ENCODE data around the gene ANGPT4. TPM values are rescaled to one million over a fixed set of nuclear protein-coding genes. Genes with fewer than 3 reads are reported as not detected.
"Not testable (repeated sequence)": the region's sequence is repeated elsewhere in the genome, so short reads cannot be mapped to it uniquely, and the experiment has no call there.

ANGPT4 gene
- total RNA-seq, 2 donors from 2014 or later, result 0.06 TPM; not detected in 1

- H3K4me1 Mint-ChIP-seq, result no peaks in the 10 kb centered on the region
- H3K9me3 Mint-ChIP-seq, result no peaks in the 10 kb centered on the region
- no peak overlapping the region for H3K4me3 Mint-ChIP-seq
- H3K27me3 Mint-ChIP-seq, result no peaks in the 10 kb centered on the region
- H3K27ac Mint-ChIP-seq, result no peak overlapping the region
- no peaks in the 10 kb centered on the region for H3K36me3 Mint-ChIP-seq (ENCODE audit: low read depth)
- no peak for ATAC-seq (replicated peaks)
Observed at GRCh38 chr20:906001-906520, 10.1 kb downstream of the ANGPT4 start.

- Mint-ChIP-seq H3K4me3 (no peak overlapping the region), H3K4me1 (no peaks in the 10 kb centered on the region), H3K27ac (peak overlapping the region; percentile 27), H3K27me3 (no peaks in the 10 kb centered on the region), H3K36me3 (ENCODE audit: low read depth) (no peaks in the 10 kb centered on the region), H3K9me3 (no peaks in the 10 kb centered on the region)
- no peak for ATAC-seq (replicated peaks)
Observed at GRCh38 chr20:905396-905961, 10.7 kb downstream of the ANGPT4 start.

DNA sequence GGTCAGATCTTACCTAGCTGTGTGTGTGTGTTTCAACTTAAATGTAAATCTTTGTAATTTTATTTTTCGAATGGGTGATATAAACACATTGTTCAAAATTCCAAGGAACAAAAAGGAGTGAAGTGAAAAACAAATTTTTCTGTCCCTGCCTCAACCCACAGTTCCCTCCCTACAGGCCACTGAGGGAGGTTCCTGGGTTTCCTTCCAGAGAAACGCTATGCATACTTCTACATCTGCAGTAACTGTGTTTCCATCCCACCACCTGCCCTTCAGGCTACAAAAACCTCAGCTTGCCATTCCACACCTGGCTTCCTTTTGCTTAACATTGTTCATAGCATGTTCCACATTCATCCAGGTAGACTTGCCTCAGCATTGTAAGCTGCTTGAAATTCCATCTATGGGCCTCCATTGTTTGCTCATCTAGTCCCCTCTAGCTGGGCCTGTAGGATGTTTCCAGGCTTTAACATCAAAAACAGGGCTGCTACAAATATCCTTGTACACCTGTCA is 12.0 kb downstream of the ANGPT4 start:
- Mint-ChIP-seq H3K27ac (no peak overlapping the region), H3K4me3 (no peak overlapping the region), H3K4me1 (no peaks in the 10 kb centered on the region), H3K27me3 (peaks cover 6% of the 10 kb centered on the region), H3K36me3 (ENCODE audit: low read depth) (no peaks in the 10 kb centered on the region), H3K9me3 (no peaks in the 10 kb centered on the region)
- ATAC-seq (replicated peaks), result no peak

DNA sequence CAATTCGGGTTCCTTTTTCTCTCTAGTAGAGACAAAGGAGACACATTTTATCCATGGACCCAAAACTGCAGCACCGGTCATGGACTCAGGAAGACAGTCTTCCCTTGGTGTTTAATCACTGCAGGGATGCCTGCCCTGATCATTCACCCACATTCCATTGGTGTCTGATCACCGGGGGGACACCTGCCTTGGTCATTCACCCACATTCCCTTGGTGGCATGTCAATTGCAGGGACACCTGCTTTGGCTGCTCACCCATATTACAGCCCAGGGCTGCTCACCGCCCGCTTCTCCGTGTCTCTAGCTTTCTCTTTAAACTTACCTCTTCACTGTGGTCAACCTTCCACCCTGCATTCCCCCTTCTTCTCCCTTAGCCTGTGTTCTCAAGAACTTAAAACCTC is 18.7 kb downstream of the ANGPT4 start:
- ATAC-seq (replicated peaks); H3K4me1 Mint-ChIP-seq; H3K36me3 Mint-ChIP-seq (ENCODE audit: low read depth); H3K4me3 Mint-ChIP-seq; H3K27ac Mint-ChIP-seq; H3K9me3 Mint-ChIP-seq: not testable (repeated sequence)
- H3K27me3 Mint-ChIP-seq, result peaks cover 11% of the 10 kb centered on the region

DNA sequence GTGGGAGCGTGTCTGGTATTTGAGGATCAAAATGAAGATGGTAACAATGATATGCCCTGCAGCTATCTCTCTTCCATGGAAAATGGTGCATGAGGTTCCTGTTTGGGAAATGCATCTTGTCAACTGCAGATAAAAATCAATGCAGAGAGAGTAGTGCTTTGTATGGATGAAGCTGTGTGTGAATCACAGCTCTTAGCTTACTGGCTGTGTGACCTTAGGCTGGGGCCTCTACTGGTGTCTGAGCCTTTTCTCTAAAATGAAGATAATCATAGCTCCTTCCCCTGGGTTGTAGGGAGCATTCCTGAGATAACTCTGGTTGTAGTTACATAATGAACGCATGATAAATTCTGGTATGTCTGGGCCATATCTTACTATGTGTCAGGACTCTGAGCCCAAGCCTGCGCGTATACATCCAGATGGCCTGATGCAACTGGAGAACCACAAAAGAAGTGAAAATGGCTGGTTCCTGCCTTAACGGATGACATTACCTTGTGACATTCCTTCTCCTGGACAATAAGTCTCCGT is 19.6 kb downstream of the ANGPT4 start:
- Mint-ChIP-seq H3K4me1 (no peaks in the 10 kb centered on the region), H3K36me3 (ENCODE audit: low read depth) (no peaks in the 10 kb centered on the region), H3K27me3 (peaks cover 14% of the 10 kb centered on the region), H3K9me3 (no peaks in the 10 kb centered on the region), H3K4me3 (no peak overlapping the region), H3K27ac (no peak overlapping the region)
- ATAC-seq (replicated peaks), result no peak

- ATAC-seq (replicated peaks); H3K9me3 Mint-ChIP-seq; H3K27ac Mint-ChIP-seq; H3K36me3 Mint-ChIP-seq (ENCODE audit: low read depth); H3K27me3 Mint-ChIP-seq; H3K4me3 Mint-ChIP-seq; H3K4me1 Mint-ChIP-seq: not testable (repeated sequence)
Observed at GRCh38 chr20:892371-892770, 23.8 kb downstream of the ANGPT4 start.

- H3K9me3 Mint-ChIP-seq, result no peaks in the 10 kb centered on the region
- H3K27ac Mint-ChIP-seq, result peak overlapping the region; percentile 28
- H3K4me3 Mint-ChIP-seq, result no peak overlapping the region
- peaks cover 8% of the 10 kb centered on the region for H3K27me3 Mint-ChIP-seq
- no peaks in the 10 kb centered on the region for H3K36me3 Mint-ChIP-seq (ENCODE audit: low read depth)
- ATAC-seq (replicated peaks), result no peak
- no peaks in the 10 kb centered on the region for H3K4me1 Mint-ChIP-seq
Observed at GRCh38 chr20:891706-892080, 24.4 kb downstream of the ANGPT4 start.

GRCh38 chr20:891058-891705 is 25.0 kb downstream of the ANGPT4 start:
- Mint-ChIP-seq H3K27me3 (peaks cover 8% of the 10 kb centered on the region), H3K36me3 (ENCODE audit: low read depth) (no peaks in the 10 kb centered on the region), H3K9me3 (no peaks in the 10 kb centered on the region), H3K4me3 (no peak overlapping the region), H3K4me1 (no peaks in the 10 kb centered on the region), H3K27ac (peak overlapping the region; percentile 28)
- ATAC-seq (replicated peaks), result no peak

- peaks cover 9% of the 10 kb centered on the region for H3K27me3 Mint-ChIP-seq
- H3K27ac Mint-ChIP-seq, result no peak overlapping the region
- ATAC-seq (replicated peaks), result no peak
- no peaks in the 10 kb centered on the region for H3K4me1 Mint-ChIP-seq
- H3K9me3 Mint-ChIP-seq, result no peaks in the 10 kb centered on the region
- no peaks in the 10 kb centered on the region for H3K36me3 Mint-ChIP-seq (ENCODE audit: low read depth)
- H3K4me3 Mint-ChIP-seq, result no peak overlapping the region
Observed at GRCh38 chr20:890666-891057, 25.5 kb downstream of the ANGPT4 start.

- no peak for ATAC-seq (replicated peaks)
- Mint-ChIP-seq H3K9me3 (no peaks in the 10 kb centered on the region), H3K4me1 (no peaks in the 10 kb centered on the region), H3K4me3 (no peak overlapping the region), H3K27ac (no peak overlapping the region), H3K27me3 (peaks cover 13% of the 10 kb centered on the region), H3K36me3 (ENCODE audit: low read depth) (no peaks in the 10 kb centered on the region)
Observed at GRCh38 chr20:889932-890463, 26.1 kb downstream of the ANGPT4 start.

GRCh38 chr20:889106-889505 is 27.0 kb downstream of the ANGPT4 start:
- Mint-ChIP-seq H3K27me3 (peaks cover 13% of the 10 kb centered on the region), H3K4me1 (no peaks in the 10 kb centered on the region), H3K27ac (no peak overlapping the region), H3K36me3 (ENCODE audit: low read depth) (no peaks in the 10 kb centered on the region), H3K4me3 (no peak overlapping the region), H3K9me3 (no peaks in the 10 kb centered on the region)
- ATAC-seq (replicated peaks), result no peak

DNA sequence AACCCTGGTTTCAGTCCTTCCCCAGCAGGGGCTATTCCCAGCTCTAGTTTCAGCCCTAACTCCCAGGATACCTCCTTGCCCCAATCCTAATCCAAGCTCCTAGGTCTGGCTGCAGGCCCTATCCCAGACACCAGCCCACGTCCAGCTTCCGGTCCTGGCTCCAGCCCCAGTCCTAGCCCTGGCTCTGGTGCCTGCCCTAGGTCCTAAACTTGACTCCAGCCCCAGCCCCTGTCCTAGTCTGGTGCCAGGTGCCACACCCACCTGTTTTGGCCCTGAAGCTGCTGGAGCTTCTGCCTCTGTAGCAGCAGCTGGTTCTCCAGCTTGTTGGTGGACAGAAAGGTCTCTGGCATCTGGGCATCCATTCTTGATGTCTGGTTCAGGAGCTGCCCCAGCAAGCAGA is 28.1 kb downstream of the ANGPT4 start:
- Mint-ChIP-seq H3K36me3 (ENCODE audit: low read depth) (no peaks in the 10 kb centered on the region), H3K27me3 (peaks cover 13% of the 10 kb centered on the region), H3K9me3 (no peaks in the 10 kb centered on the region), H3K4me3 (no peak overlapping the region), H3K27ac (no peak overlapping the region), H3K4me1 (no peaks in the 10 kb centered on the region)
- ATAC-seq (replicated peaks), result no peak

DNA sequence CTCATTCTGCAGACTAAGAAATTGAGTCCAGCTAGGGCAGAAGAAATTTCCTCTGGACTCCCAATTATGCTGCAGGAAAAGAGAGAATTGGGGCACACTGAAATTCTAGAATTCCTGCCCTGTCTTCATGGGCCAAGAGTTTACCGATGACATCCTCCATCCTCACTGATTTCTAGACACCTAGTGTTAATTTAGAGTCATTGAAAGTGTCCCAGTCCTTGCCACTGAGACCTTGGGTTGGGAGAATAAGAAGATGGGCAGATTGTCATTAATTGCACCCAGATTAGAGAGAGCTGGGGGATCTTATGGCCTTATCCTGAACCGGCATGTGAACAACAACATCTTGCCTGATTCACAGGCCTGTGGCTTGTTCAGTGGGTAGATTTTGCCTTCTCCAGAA is 29.0 kb downstream of the ANGPT4 start:
- no peaks in the 10 kb centered on the region for H3K36me3 Mint-ChIP-seq (ENCODE audit: low read depth)
- H3K4me1 Mint-ChIP-seq, result no peaks in the 10 kb centered on the region
- H3K27ac Mint-ChIP-seq, result no peak overlapping the region
- peaks cover 7% of the 10 kb centered on the region for H3K27me3 Mint-ChIP-seq
- H3K4me3 Mint-ChIP-seq, result no peak overlapping the region
- no peak for ATAC-seq (replicated peaks)
- H3K9me3 Mint-ChIP-seq, result no peaks in the 10 kb centered on the region

GRCh38 chr20:884983-885952 is 30.9 kb downstream of the ANGPT4 start:
- Mint-ChIP-seq H3K27ac (no peak overlapping the region), H3K4me3 (no peak overlapping the region), H3K4me1 (peaks cover 9% of the 10 kb centered on the region), H3K27me3 (peaks cover 5% of the 10 kb centered on the region), H3K9me3 (no peaks in the 10 kb centered on the region), H3K36me3 (ENCODE audit: low read depth) (no peaks in the 10 kb centered on the region)
- no peak for ATAC-seq (replicated peaks)

Data from activated T-helper 17 cell treated with anti-CD3 and anti-CD28 coated beads, Interleukin-2, amount 50 U/mL, for 72 hours (primary cell).